Tibial nerve (tissue), 4 donors: ENCODE data around the gene SIX5.

ENCODE experiments used
- EP300 ChIP-seq, 2 donors: sonication (generic); formaldehyde crosslinking; IDR thresholded peaks; one replicate each; pipeline ENCODE4 v1.6.1; 2017; ENCODE audit warnings: antibody characterized with exemption in 2 of 2, mild to moderate bottlenecking in 1 of 2
- TF ChIP-seq, protein P1 (sequence below), 5 experiments: fragments of 200-600 bp in 3 of 5; fragments of 450-650 bp in 2 of 5; sonication (generic) in 3 of 5; IDR thresholded peaks; one replicate each; pipeline ENCODE4 v1.5.1; 2016 to 2019; ENCODE audit warnings: antibody characterized with exemption in 5 of 5, mild to moderate bottlenecking in 3 of 5, moderate library complexity in 2 of 5

DNA sequence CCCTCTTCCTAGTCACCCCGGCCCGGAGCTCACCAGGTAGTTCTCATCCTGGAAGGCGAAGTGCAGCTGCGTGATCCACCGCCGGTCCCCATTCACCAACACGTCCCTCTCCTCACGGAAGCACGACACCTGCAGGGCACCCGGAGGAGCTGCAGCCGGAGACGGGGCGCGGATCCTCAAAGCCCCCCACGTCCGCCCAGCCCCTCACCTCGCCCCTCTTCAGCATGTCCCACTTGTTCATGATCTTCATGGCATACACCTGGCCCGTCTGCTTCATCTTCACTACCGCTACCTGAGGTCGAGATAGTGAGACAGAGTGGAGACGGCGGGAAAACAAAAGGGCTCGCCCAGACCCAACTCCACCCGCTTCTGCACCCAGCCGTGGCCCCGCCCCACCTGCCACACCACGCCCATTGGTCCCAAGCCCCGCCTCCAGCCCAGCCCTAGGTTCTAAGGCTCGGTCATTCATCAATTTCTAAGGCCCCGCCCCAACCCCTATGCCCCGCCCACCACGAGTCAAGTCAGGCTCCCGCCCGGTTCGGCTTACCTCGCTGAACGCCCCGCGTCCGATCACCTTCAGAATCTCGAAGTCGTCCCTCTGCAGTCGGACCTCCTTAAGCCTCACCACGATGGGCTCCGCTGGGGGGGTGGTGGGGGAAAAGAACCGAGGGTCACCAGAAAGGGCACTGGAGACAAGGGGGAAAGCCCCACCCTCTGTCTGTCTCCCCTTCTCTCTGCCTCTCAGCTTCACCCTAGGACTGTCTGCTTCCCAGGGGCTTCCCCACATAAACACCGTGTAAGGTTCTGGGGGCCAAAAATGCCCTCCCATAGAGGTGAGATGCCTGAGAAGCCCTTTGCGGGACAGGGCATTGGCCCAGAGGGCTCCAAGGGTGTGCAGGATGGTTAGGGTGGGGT is 10.4 kb upstream of the SIX5 start:
- TF ChIP-seq, protein P1, sequence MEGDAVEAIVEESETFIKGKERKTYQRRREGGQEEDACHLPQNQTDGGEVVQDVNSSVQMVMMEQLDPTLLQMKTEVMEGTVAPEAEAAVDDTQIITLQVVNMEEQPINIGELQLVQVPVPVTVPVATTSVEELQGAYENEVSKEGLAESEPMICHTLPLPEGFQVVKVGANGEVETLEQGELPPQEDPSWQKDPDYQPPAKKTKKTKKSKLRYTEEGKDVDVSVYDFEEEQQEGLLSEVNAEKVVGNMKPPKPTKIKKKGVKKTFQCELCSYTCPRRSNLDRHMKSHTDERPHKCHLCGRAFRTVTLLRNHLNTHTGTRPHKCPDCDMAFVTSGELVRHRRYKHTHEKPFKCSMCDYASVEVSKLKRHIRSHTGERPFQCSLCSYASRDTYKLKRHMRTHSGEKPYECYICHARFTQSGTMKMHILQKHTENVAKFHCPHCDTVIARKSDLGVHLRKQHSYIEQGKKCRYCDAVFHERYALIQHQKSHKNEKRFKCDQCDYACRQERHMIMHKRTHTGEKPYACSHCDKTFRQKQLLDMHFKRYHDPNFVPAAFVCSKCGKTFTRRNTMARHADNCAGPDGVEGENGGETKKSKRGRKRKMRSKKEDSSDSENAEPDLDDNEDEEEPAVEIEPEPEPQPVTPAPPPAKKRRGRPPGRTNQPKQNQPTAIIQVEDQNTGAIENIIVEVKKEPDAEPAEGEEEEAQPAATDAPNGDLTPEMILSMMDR (IDR thresholded peaks at IDR 0.05) = peak; percentile 47 to 72 (median 56)
- no peak for TF ChIP-seq EP300 (IDR thresholded peaks at IDR 0.05)
